Lung (tissue), 12 donors: ENCODE results near the gene EFHC2. TPM values are rescaled to one million over a fixed set of nuclear protein-coding genes. Genes with fewer than 3 reads are reported as not detected.

ENCODE experiments used
- ATAC-seq: fragments of 200-7000 bp; cut with Tn5 transposase; one replicate; pipeline ENCODE4 v1.9.1; 2020; ENCODE audit warnings: moderate number of reproducible peaks; ENCODE audit not compliant: insufficient read depth, low FRiP score
- DNase-seq, 3 donors: peaks; one replicate each; pipeline ENCODE4 v3.0.0-alpha.2; 2013 to 2017
- H3K27ac ChIP-seq, 2 donors: one replicate each; pipeline ENCODE4 v1.5.1; 2013; ENCODE audit warnings: mild to moderate bottlenecking in 2 of 2, moderate library complexity in 2 of 2, control low read depth in 1 of 2, inconsistent platforms in 1 of 2, low read depth in 1 of 2, low read length in 1 of 2
- H3K27me3 ChIP-seq, 3 donors: one replicate each; pipeline ENCODE4 v1.5.1; 2013; ENCODE audit warnings: low read length in 2 of 3; ENCODE audit not compliant: control insufficient read depth in 3 of 3, insufficient read depth in 3 of 3
- H3K36me3 ChIP-seq, 4 donors: one replicate each; pipeline ENCODE4 v1.5.1; 2013; ENCODE audit warnings: low read length in 4 of 4, mild to moderate bottlenecking in 1 of 4, moderate library complexity in 1 of 4; ENCODE audit not compliant: control insufficient read depth in 4 of 4, insufficient read depth in 4 of 4
- H3K4me1 ChIP-seq, 5 donors: one replicate each; pipeline ENCODE4 v1.5.1; 2013; ENCODE audit warnings: low read length in 5 of 5, mild to moderate bottlenecking in 2 of 5, moderate library complexity in 1 of 5; ENCODE audit not compliant: control insufficient read depth in 5 of 5, insufficient read depth in 5 of 5
- H3K4me3 ChIP-seq: one replicate; pipeline ENCODE4 v1.5.1; 2013; ENCODE audit warnings: mild to moderate bottlenecking, control low read depth, moderate library complexity
- H3K9ac ChIP-seq, 2 donors: one replicate each; pipeline ENCODE4 v1.5.1; 2013; ENCODE audit warnings: low read length in 2 of 2, control low read depth in 1 of 2; ENCODE audit not compliant: insufficient read depth in 1 of 2
- H3K9me3 ChIP-seq, 4 donors: one replicate each; pipeline ENCODE4 v1.5.1; 2013; ENCODE audit warnings: low read length in 3 of 4, mild to moderate bottlenecking in 1 of 4, moderate library complexity in 1 of 4; ENCODE audit not compliant: control insufficient read depth in 4 of 4, insufficient read depth in 3 of 4
- CTCF ChIP-seq: IDR thresholded peaks from 2 replicates; pipeline ENCODE4 v1.5.1; 2012; ENCODE audit warnings: mild to moderate bottlenecking; ENCODE audit errors: control extremely low read depth, extremely low read depth
- WGBS, 2 donors: extraction: QIAGEN DNeasy Blood & Tissue Kit; methylation state at CpG; one replicate each; pipeline ENCODE4 v1.1.7; 2013; 5-methylcytosine and 5-hydroxymethylcytosine counted together
- polyA plus RNA-seq, 2 donors: library from polyadenylated mRNA; stranded (reverse); fragments of 200-250 nt; gene quantifications; one replicate each; pipeline ENCODE4 v1.2.1, GENCODE V29; 2013
- total RNA-seq, 2 donors: library from RNA; depleted of rRNA in 1 of 2; stranded (reverse); fragments of >200 nt in 1 of 2; gene quantifications; one replicate each; pipeline ENCODE4 v1.2.1, GENCODE V29; 2014 to 2021
- donor health status: control.
- donor health status: control.
- donor health status: Bipolar disorder and iron deficiency.
- donor health status: healthy.
- donor health status: DM: yes; HTN: yes; CAD: no.

Gene EFHC2
- total and polyA plus RNA-seq, 4 donors, result 2.4 to 8.3 (median 5.0) TPM

GRCh38 chrX:44382871-44383270 is 39.4 kb upstream of the EFHC2 start:
- Histone ChIP-seq H3K9me3 (no peaks in the 10 kb centered on the region), H3K4me1 (no peaks in the 10 kb centered on the region), H3K27ac (no peak overlapping the region), H3K27me3 (peaks cover 0 to 18% (median 5%) of the 10 kb centered on the region in 3 donors), H3K36me3 (no peaks in the 10 kb centered on the region), H3K9ac (no peak overlapping the region), H3K4me3 (no peak overlapping the region)
- no peak for TF ChIP-seq CTCF
- no peak for DNase-seq
- ATAC-seq, result no peak
- 53 to 81% methylated on average over 1 of the region's 1 CpG for WGBS, 2 donors

- Histone ChIP-seq H3K36me3 (no peaks in the 10 kb centered on the region), H3K9me3 (no peaks in the 10 kb centered on the region), H3K27ac (no peak overlapping the region), H3K27me3 (peaks cover 0 to 27% (median 4%) of the 10 kb centered on the region in 3 donors), H3K9ac (no peak overlapping the region), H3K4me1 (no peaks in the 10 kb centered on the region), H3K4me3 (no peak overlapping the region)
- TF ChIP-seq CTCF, result no peak
- peak; percentile 13 to 61 (median 18) for DNase-seq
- ATAC-seq, result no peak
- WGBS, 2 donors, result 50 to 58% methylated on average over 5 of the region's 5 CpGs
Observed at GRCh38 chrX:44352758-44353157, 9.3 kb upstream of the EFHC2 start.

GRCh38 chrX:44349561-44349960 is 6.1 kb upstream of the EFHC2 start:
- no peak overlapping the region for H3K27ac ChIP-seq
- ATAC-seq (no peak), DNase-seq (peak; percentile 10 to 20 (median 16))
- 37 to 77% methylated on average over 5 of the region's 5 CpGs for WGBS, 2 donors
- TF ChIP-seq CTCF, result no peak
- H3K4me3 ChIP-seq, result no peak overlapping the region
- H3K4me1 ChIP-seq, result no peaks in the 10 kb centered on the region
- H3K9me3 ChIP-seq, result no peaks in the 10 kb centered on the region
- peaks cover 0 to 34% (median 0%) of the 10 kb centered on the region in 3 donors for H3K27me3 ChIP-seq
- H3K36me3 ChIP-seq, result no peaks in the 10 kb centered on the region
- no peak overlapping the region for H3K9ac ChIP-seq

GRCh38 chrX:44344687-44345086 is 1.2 kb upstream of the EFHC2 start:
- Histone ChIP-seq H3K36me3 (no peaks in the 10 kb centered on the region), H3K4me3 (no peak overlapping the region), H3K4me1 (peaks cover 0 to 1% (median 0%) of the 10 kb centered on the region in 5 donors), H3K9me3 (no peaks in the 10 kb centered on the region), H3K27me3 (peaks cover 0 to 30% (median 12%) of the 10 kb centered on the region in 3 donors), H3K27ac (no peak overlapping the region), H3K9ac (no peak overlapping the region)
- peak in 1 of 3 donors; percentile 16 for DNase-seq
- TF ChIP-seq CTCF, result no peak
- 29 to 32% methylated on average over 7 of the region's 7 CpGs for WGBS, 2 donors
- ATAC-seq, result no peak
